PC-9 (cell line): ENCODE results near the gene ZCCHC2. TPM values are rescaled to one million over a fixed set of nuclear protein-coding genes. Genes with fewer than 3 reads are reported as not detected.
A peak's percentile ranks its signal among the peaks of the same experiment; 100 is the strongest.

Experiments
- BruUV-seq: library from RNA; stranded (reverse); fragments of 400-500 nt; replicated peaks from 2 replicates; lab custom pipeline; 2021; lab: Mats Ljungman, UMichigan
- CTCF ChIA-PET: fragments of 300-600 bp; sonication (Branson Sonifier 250); formaldehyde crosslinking; loops from one replicate; lab custom pipeline; 2022; ENCODE audit warnings: antibody characterized with exemption; lab: Charles Lee
- POLR2A ChIA-PET: fragments of 300-600 bp; sonication (Branson Sonifier 250); formaldehyde crosslinking; loops from one replicate; lab custom pipeline; 2022; ENCODE audit warnings: antibody characterized with exemption; ENCODE audit not compliant: unreplicated experiment; lab: Charles Lee
- DNase-seq, 2 experiments: peaks; one replicate each; pipeline versions ENCODE4 v3.0.0 to v3.0.0-alpha.2; 2015 to 2022; ENCODE audit warnings: mixed read lengths in 1 of 2
- H2AFZ ChIP-seq: fragments of 200-600 bp; sonication (generic); 2 replicates; pipeline ENCODE4 v1.8.1; 2017; ENCODE audit warnings: antibody characterized with exemption
- H3F3A ChIP-seq: fragments of 200-600 bp; sonication (generic); 2 replicates; pipeline ENCODE4 v1.8.1; 2017; ENCODE audit warnings: antibody characterized with exemption, mild to moderate bottlenecking, low read depth; ENCODE audit not compliant: insufficient read depth
- H3K27ac ChIP-seq: fragments of 200-600 bp; sonication (generic); 2 replicates; pipeline ENCODE4 v1.6.1; 2016; ENCODE audit warnings: mixed run types
- H3K27me3 ChIP-seq: fragments of 200-600 bp; sonication (generic); 2 replicates; pipeline ENCODE4 v1.6.1; 2016; ENCODE audit warnings: low read depth, mixed run types; ENCODE audit not compliant: insufficient read depth
- H3K36me3 ChIP-seq: fragments of 200-600 bp; sonication (generic); 2 replicates; pipeline ENCODE4 v1.6.1; 2016; ENCODE audit warnings: low read depth, mixed run types
- H3K4me1 ChIP-seq: fragments of 200-600 bp; sonication (generic); replicated peaks from 2 replicates; pipeline ENCODE4 v1.6.1; 2016; ENCODE audit warnings: mixed run types; ENCODE audit not compliant: insufficient read depth
- H3K4me2 ChIP-seq: fragments of 200-600 bp; sonication (generic); 2 replicates; pipeline ENCODE4 v1.6.1; 2017; ENCODE audit warnings: mixed run types
- H3K4me3 ChIP-seq: fragments of 200-600 bp; sonication (generic); 2 replicates; pipeline ENCODE4 v1.6.1; 2016; ENCODE audit warnings: mixed run types
- H3K79me2 ChIP-seq: fragments of 200-600 bp; sonication (generic); 2 replicates; pipeline ENCODE4 v1.6.1; 2017; ENCODE audit warnings: low read depth, mixed run types
- H3K9me2 ChIP-seq: fragments of 200-600 bp; sonication (generic); 2 replicates; pipeline ENCODE4 v1.8.1; 2017; ENCODE audit warnings: mild to moderate bottlenecking; ENCODE audit not compliant: insufficient read depth
- H3K9me3 ChIP-seq: fragments of 200-600 bp; sonication (generic); 2 replicates; pipeline ENCODE4 v1.8.1; 2016; ENCODE audit warnings: low read depth; ENCODE audit not compliant: insufficient read depth
- H4K20me1 ChIP-seq: fragments of 200-600 bp; sonication (generic); 2 replicates; pipeline ENCODE4 v1.8.1; 2017; ENCODE audit not compliant: insufficient read depth
- EZH2 ChIP-seq: fragments of 200-600 bp; sonication (generic); IDR thresholded peaks from 2 replicates; pipeline ENCODE4 v1.8.0; 2017; ENCODE audit warnings: antibody characterized with exemption, low read depth
- intact Hi-C: fragments of 100-400 bp; cut with micrococcal nuclease; formaldehyde crosslinking; loops from one replicate; pipeline ENCODE4 v1.10.0; 2022; ENCODE audit not compliant: unreplicated experiment
- total RNA-seq: library from RNA; stranded (reverse); gene quantifications from 2 replicates; pipeline ENCODE4 v1.2.3, GENCODE V29; 2021
- TF ChIP-seq, protein P1 (sequence below): fragments of 200-600 bp; sonication (generic); conservative IDR thresholded peaks from 2 replicates; pipeline ENCODE4 v1.6.1; 2017; ENCODE audit warnings: mixed run types, antibody characterized with exemption, mild to moderate bottlenecking, moderate library complexity

ZCCHC2 gene
- total RNA-seq, 1 experiment from 2014 or later = 18.1 TPM

DNA sequence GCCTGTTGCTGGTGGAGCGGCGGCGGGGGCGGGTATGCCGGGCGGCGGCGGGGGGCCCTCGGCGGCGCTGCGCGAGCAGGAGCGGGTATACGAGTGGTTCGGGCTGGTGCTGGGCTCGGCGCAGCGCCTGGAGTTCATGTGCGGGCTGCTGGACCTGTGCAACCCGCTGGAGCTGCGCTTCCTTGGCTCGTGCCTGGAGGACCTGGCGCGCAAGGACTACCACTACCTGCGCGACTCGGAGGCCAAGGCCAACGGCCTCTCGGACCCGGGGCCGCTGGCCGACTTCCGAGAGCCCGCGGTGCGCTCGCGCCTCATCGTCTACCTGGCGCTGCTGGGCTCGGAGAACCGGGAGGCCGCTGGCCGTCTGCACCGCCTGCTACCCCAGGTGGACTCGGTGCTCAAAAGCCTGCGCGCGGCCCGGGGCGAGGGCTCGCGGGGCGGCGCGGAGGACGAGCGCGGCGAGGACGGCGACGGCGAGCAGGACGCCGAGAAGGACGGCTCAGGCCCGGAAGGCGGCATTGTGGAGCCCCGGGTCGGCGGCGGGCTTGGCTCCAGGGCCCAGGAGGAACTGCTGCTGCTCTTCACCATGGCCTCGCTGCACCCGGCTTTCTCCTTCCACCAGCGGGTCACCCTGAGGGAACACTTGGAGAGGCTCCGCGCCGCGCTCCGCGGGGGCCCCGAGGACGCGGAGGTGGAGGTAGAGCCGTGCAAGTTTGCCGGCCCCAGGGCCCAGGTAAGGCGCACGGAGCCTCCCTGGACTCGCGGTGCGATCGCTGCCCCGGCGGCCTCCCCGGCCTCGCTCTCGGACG lies 1.0 kb downstream of the ZCCHC2 start:
- no peak for TF ChIP-seq EZH2
- TF ChIP-seq, protein P1, sequence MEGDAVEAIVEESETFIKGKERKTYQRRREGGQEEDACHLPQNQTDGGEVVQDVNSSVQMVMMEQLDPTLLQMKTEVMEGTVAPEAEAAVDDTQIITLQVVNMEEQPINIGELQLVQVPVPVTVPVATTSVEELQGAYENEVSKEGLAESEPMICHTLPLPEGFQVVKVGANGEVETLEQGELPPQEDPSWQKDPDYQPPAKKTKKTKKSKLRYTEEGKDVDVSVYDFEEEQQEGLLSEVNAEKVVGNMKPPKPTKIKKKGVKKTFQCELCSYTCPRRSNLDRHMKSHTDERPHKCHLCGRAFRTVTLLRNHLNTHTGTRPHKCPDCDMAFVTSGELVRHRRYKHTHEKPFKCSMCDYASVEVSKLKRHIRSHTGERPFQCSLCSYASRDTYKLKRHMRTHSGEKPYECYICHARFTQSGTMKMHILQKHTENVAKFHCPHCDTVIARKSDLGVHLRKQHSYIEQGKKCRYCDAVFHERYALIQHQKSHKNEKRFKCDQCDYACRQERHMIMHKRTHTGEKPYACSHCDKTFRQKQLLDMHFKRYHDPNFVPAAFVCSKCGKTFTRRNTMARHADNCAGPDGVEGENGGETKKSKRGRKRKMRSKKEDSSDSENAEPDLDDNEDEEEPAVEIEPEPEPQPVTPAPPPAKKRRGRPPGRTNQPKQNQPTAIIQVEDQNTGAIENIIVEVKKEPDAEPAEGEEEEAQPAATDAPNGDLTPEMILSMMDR = no peak
- BruUV-seq = no TSS peak
- Histone ChIP-seq H3F3A (peaks cover 18% of the 10 kb centered on the region), H3K27me3 (no peaks in the 10 kb centered on the region), H3K79me2 (peaks cover 56% of the 10 kb centered on the region), H3K9me2 (no peaks in the 10 kb centered on the region), H4K20me1 (no peaks in the 10 kb centered on the region), H3K27ac (peak overlapping the region; percentile 47; the same call in 1 of the 2 replicates), H3K4me3 (peak overlapping the region; percentile 95), H3K36me3 (no peaks in the 10 kb centered on the region), H2AFZ (peak overlapping the region; percentile 76), H3K9me3 (no peaks in the 10 kb centered on the region), H3K4me1 (peaks cover 30% of the 10 kb centered on the region), H3K4me2 (peak overlapping the region; percentile 99)
- DNase-seq = peak in 1 of 2 experiments; percentile 15
- ChIA-PET CTCF (interaction anchor here (0.7 kb wide), 1 partner anchor 10 kb away, joined by 6 read pairs; no protein-coding TSS in a partner anchor), POLR2A (interaction anchor here (0.5 kb wide), 2 partner anchors 26 to 988 kb away, joined by 3 to 25 read pairs; no protein-coding TSS in a partner anchor)
- intact Hi-C loops = loop anchor here (2.0 to 10.0 kb wide), 3 partner anchors 37 to 199 kb away; partner anchors contain the start of gene TNFRSF11A

DNA sequence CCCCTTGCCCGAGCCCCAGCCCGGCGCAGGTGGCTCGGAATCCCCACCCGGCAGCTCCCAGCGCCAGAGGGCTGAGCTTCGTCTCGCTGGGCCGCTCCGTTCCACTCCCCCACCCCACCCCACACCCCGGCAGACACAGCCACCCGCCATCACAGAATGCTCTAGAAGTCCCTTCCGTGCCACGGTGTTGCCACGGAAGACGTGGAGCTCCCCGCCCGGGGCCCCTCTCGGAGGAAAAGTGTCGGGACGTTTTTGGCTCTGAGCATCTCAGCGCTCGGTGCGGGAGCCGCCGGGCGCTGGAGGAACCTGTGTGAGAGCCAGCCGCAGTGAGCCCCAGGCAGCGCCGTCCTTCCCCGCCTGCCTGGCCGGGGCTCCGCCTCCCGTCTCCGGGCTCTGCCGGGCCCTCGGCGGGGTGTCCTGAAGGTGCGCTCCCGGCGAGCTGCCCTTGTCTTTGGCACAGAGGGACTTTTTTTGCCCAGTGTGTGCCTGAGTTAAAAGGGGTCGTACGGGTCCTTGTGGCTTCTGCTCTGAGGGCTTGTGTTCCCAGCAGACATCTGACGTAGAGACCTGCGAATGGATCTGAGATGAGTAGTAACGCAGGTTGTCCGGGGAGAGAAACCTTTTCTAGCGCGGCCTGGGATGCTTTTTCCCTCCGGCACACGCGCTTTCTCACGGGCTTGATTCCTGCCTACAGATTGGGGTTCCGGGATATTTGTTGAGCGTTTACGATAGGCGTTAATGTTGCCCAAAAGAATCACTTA lies 1.8 kb downstream of the ZCCHC2 start:
- no peak for TF ChIP-seq EZH2
- TF ChIP-seq, protein P1 = no peak
- H3F3A ChIP-seq = peaks cover 18% of the 10 kb centered on the region
- POLR2A ChIA-PET = interaction anchor here (0.5 kb wide), 2 partner anchors 27 to 987 kb away, joined by 3 to 25 read pairs; no protein-coding TSS in a partner anchor
- intact Hi-C loops = loop anchor here (5.0 to 10.0 kb wide), 2 partner anchors 37 to 200 kb away; partner anchors contain the start of gene TNFRSF11A
- peaks cover 30% of the 10 kb centered on the region for H3K4me1 ChIP-seq
- peak overlapping the region; percentile 95 for H3K4me3 ChIP-seq
- H3K4me2 ChIP-seq = peak overlapping the region; percentile 99
- no peaks in the 10 kb centered on the region for H3K9me2 ChIP-seq
- CTCF ChIA-PET = interaction anchor here (0.6 kb wide), 1 partner anchor 18 kb away, joined by 3 read pairs; no protein-coding TSS in a partner anchor
- H3K27me3 ChIP-seq = no peaks in the 10 kb centered on the region
- H3K79me2 ChIP-seq = peaks cover 64% of the 10 kb centered on the region
- no TSS peak for BruUV-seq
- peak overlapping the region; percentile 76 for H2AFZ ChIP-seq
- H4K20me1 ChIP-seq = no peaks in the 10 kb centered on the region
- H3K36me3 ChIP-seq = no peaks in the 10 kb centered on the region
- DNase-seq = peak in 1 of 2 experiments; percentile 37
- H3K9me3 ChIP-seq = no peaks in the 10 kb centered on the region
- H3K27ac ChIP-seq = peak overlapping the region; percentile 35; the same call in 1 of the 2 replicates

- H3K4me1 ChIP-seq = peaks cover 30% of the 10 kb centered on the region
- peak overlapping the region; percentile 99 for H3K4me2 ChIP-seq
- BruUV-seq = TSS peak; percentile 34
- H4K20me1 ChIP-seq = no peaks in the 10 kb centered on the region
- no peak for TF ChIP-seq EZH2
- TF ChIP-seq, protein P1 = no peak
- H2AFZ ChIP-seq = peak overlapping the region; percentile 76
- H3K4me3 ChIP-seq = peak overlapping the region; percentile 95
- intact Hi-C loops = loop anchor here (2.0 to 10.0 kb wide), 2 partner anchors 101 to 201 kb away; partner anchors contain the start of gene TNFRSF11A
- H3F3A ChIP-seq = peaks cover 14% of the 10 kb centered on the region
- H3K27ac ChIP-seq = 0 out of 2 replicates have a peak overlapping the region, but pooled peaks have one; percentile 64
- POLR2A ChIA-PET = no interaction called here
- DNase-seq = no peak
- CTCF ChIA-PET = no interaction called here
- H3K27me3 ChIP-seq = no peaks in the 10 kb centered on the region
- no peaks in the 10 kb centered on the region for H3K9me2 ChIP-seq
- H3K79me2 ChIP-seq = peaks cover 73% of the 10 kb centered on the region
- H3K36me3 ChIP-seq = no peaks in the 10 kb centered on the region
- no peaks in the 10 kb centered on the region for H3K9me3 ChIP-seq
These were observed 2.8 kb downstream of the ZCCHC2 start for GRCh38 chr18:62525608-62526007.
